Common myeloid progenitor, CD34-positive (primary cell): ENCODE measurements around the gene SPATA31A6.
A peak's percentile ranks its signal among the peaks of the same experiment; 100 is the strongest.
"Not testable (repeated sequence)": the region's sequence is repeated elsewhere in the genome, so short reads cannot be mapped to it uniquely, and the experiment has no call there.

Source experiments
- CTCF ChIA-PET: fragments of 350-600 bp; sonication (Branson Sonifier 250); formaldehyde crosslinking; loops from one replicate; lab custom pipeline; 2021; ENCODE audit warnings: antibody characterized with exemption; lab: Charles Lee
- POLR2A ChIA-PET: fragments of 350-600 bp; sonication (Branson Sonifier 250); formaldehyde crosslinking; loops from one replicate; lab custom pipeline; 2021; ENCODE audit warnings: antibody characterized with exemption; lab: Charles Lee
- DNase-seq, 3 donors: peaks; one replicate each; pipeline versions ENCODE4 v3.0.0 to v3.0.0-alpha.2; 2013
- H3K27ac ChIP-seq, 2 experiments: 1 replicate in 1 of 2; 2 replicates in 1 of 2; pipeline ENCODE4 v1.7.0; 2013; ENCODE audit warnings: inconsistent platforms in 2 of 2, low read length in 2 of 2, mild to moderate bottlenecking in 2 of 2, low read depth in 1 of 2, moderate library complexity in 1 of 2; ENCODE audit not compliant: severe bottlenecking in 2 of 2, insufficient read depth in 1 of 2, poor library complexity in 1 of 2
- H3K27me3 ChIP-seq, 5 experiments: replicated peaks in 2 of 5; 1 replicate in 3 of 5; 2 replicates in 2 of 5; pipeline versions ENCODE4 v1.6.1 to v1.7.0; 2013; ENCODE audit warnings: low read length in 4 of 5, mild to moderate bottlenecking in 2 of 5, moderate library complexity in 2 of 5, inconsistent platforms in 1 of 5; ENCODE audit not compliant: insufficient read depth in 5 of 5, control insufficient read depth in 4 of 5
- H3K36me3 ChIP-seq, 4 experiments: 1 replicate in 2 of 4; 2 replicates in 2 of 4; pipeline versions ENCODE4 v1.6.1 to v1.7.0; 2013; ENCODE audit warnings: low read length in 3 of 4, control low read depth in 1 of 4, mild to moderate bottlenecking in 1 of 4; ENCODE audit not compliant: control insufficient read depth in 4 of 4, insufficient read depth in 4 of 4
- H3K4me1 ChIP-seq, 4 experiments: 1 replicate in 3 of 4; 2 replicates in 1 of 4; pipeline versions ENCODE4 v1.6.1 to v1.7.1; 2013; ENCODE audit warnings: low read length in 3 of 4, mild to moderate bottlenecking in 3 of 4, control low read depth in 1 of 4, inconsistent platforms in 1 of 4, moderate library complexity in 1 of 4; ENCODE audit not compliant: control insufficient read depth in 4 of 4, insufficient read depth in 4 of 4; ENCODE audit errors: control extremely low read depth in 1 of 4
- H3K4me3 ChIP-seq, 7 experiments: 1 replicate in 4 of 7; 2 replicates in 3 of 7; pipeline versions ENCODE4 v1.5.1 to v1.7.0; 2013; ENCODE audit warnings: mild to moderate bottlenecking in 7 of 7, low read length in 6 of 7, moderate library complexity in 6 of 7, inconsistent platforms in 2 of 7, low read depth in 2 of 7, control low read depth in 1 of 7; ENCODE audit not compliant: insufficient read depth in 4 of 7, control insufficient read depth in 1 of 7; ENCODE audit errors: extremely low read depth in 1 of 7
- H3K9me3 ChIP-seq, 5 experiments: 1 replicate in 4 of 5; 2 replicates in 1 of 5; pipeline versions ENCODE4 v1.6.1 to v1.7.1; 2013; ENCODE audit warnings: low read length in 4 of 5, mild to moderate bottlenecking in 2 of 5, inconsistent platforms in 1 of 5, low read depth in 1 of 5, moderate library complexity in 1 of 5; ENCODE audit not compliant: control insufficient read depth in 4 of 5, insufficient read depth in 2 of 5; ENCODE audit errors: control extremely low read depth in 1 of 5
- WGBS: methylation state at CpG from one replicate; pipeline ENCODE4 v1.1.5; 2013; ENCODE audit not compliant: insufficient coverage; 5-methylcytosine and 5-hydroxymethylcytosine counted together

The SPATA31A6 gene

GRCh38 chr9:42236097-42236496, 52.6 kb downstream of the SPATA31A6 start:
- DNase-seq, H3K9me3 ChIP-seq, H3K4me1 ChIP-seq, H3K27ac ChIP-seq, POLR2A ChIA-PET, CTCF ChIA-PET, H3K36me3 ChIP-seq, H3K27me3 ChIP-seq, H3K4me3 ChIP-seq: not testable (repeated sequence)

GRCh38 chr9:42237381-42237780, 53.9 kb downstream of the SPATA31A6 start:
- H3K4me3 ChIP-seq, H3K36me3 ChIP-seq, POLR2A ChIA-PET, H3K9me3 ChIP-seq, H3K27ac ChIP-seq, H3K27me3 ChIP-seq, H3K4me1 ChIP-seq, CTCF ChIA-PET: not testable (repeated sequence)
- WGBS: 93% methylated on average over 1 of the region's 3 CpGs
- peak in 1 of 3 donors; percentile 2 for DNase-seq

- CTCF ChIA-PET, POLR2A ChIA-PET, H3K4me1 ChIP-seq, H3K27ac ChIP-seq, H3K4me3 ChIP-seq, DNase-seq, H3K9me3 ChIP-seq, H3K27me3 ChIP-seq, H3K36me3 ChIP-seq: not testable (repeated sequence)
- 96% methylated on average over 2 of the region's 2 CpGs for WGBS
Observed at GRCh38 chr9:42238862-42239261, 55.4 kb downstream of the SPATA31A6 start.
